Fibroblast of mammary gland (primary cell): ENCODE results near the gene MIDN.

Source experiments
- DNase-seq: peaks from one replicate; pipeline ENCODE4 v3.0.0-alpha.2; 2010; ENCODE audit warnings: low read depth
- H3K4me3 ChIP-seq: 2 replicates; pipeline ENCODE4 v1.5.1; 2011; ENCODE audit warnings: low read depth, mild to moderate bottlenecking, low read length, moderate library complexity; ENCODE audit not compliant: control insufficient read depth
- TF ChIP-seq, protein P1 (sequence below): conservative IDR thresholded peaks from 2 replicates; pipeline ENCODE4 v1.5.1; 2011; ENCODE audit warnings: low read depth, low read length, inconsistent platforms; ENCODE audit not compliant: control insufficient read depth, insufficient read depth

MIDN gene

DNA sequence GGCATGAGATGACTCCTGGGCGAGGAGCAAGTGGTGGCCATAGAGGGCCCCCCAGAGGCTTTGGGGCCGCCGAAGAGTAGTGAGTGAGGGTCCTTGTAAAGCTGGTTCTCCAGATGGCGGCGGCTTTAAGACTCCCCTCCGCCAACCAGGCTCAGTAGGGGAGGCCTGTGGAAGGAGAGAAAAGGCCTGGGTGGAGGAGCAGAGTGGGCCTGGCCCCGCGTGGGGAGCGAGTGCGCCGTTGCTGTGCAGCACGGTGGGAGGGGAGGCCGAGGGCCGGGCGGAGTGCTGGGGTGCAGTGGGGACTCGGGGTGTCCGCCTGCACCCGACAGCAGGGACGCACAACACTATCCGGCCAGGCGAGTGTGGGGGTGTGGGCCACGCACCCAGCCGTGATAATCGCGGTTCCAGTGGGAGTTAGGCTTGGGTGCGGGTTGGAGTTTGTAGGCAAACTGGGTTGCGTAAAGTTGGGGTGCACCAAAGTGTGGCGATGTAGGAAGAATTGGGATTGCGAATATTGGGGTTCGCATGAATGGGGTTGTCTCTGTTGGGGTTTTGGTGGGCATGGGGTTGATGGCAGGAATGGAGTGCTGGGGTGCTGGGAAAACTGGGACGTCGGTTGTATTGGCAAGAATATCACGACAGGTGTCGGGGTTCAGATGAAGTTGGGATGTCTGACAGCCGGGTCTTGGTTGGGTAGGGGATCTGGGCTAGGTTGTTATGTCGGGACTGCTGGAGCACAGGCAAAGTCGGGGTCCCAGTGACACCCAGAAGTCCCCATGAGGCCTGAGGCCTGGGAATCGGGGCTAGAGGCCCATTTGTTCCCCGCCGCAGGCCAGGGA is 20.1 kb downstream of the MIDN start:
- TF ChIP-seq, protein P1, sequence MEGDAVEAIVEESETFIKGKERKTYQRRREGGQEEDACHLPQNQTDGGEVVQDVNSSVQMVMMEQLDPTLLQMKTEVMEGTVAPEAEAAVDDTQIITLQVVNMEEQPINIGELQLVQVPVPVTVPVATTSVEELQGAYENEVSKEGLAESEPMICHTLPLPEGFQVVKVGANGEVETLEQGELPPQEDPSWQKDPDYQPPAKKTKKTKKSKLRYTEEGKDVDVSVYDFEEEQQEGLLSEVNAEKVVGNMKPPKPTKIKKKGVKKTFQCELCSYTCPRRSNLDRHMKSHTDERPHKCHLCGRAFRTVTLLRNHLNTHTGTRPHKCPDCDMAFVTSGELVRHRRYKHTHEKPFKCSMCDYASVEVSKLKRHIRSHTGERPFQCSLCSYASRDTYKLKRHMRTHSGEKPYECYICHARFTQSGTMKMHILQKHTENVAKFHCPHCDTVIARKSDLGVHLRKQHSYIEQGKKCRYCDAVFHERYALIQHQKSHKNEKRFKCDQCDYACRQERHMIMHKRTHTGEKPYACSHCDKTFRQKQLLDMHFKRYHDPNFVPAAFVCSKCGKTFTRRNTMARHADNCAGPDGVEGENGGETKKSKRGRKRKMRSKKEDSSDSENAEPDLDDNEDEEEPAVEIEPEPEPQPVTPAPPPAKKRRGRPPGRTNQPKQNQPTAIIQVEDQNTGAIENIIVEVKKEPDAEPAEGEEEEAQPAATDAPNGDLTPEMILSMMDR = no peak
- no peak overlapping the region for H3K4me3 ChIP-seq
- DNase-seq = no peak

DNA sequence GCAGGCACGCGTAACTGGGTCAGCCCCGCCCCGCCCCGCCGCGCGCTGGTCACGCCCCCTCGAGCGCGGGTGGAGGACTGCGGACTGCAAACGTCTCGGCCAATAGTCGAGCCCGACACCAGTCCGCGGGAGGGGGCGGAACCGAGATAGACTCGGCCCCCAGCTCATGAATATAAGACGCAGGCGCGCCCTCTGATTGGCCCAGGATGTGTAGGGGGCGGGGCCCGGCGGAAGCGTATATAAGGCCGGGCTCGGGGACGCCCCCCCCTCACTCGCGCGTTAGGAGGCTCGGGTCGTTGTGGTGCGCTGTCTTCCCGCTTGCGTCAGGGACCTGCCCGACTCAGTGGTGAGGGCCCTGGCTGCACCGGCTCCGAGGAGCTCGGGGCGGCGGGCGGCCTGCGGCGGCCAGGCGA is 20.7 kb downstream of the MIDN start, which contains the start of gene CIRBP:
CIRBP (plus strand) TSS at position 268 of the 413 bp plus-strand sequence. CDS start 1,602 bp downstream, outside the sequence.
- H3K4me3 ChIP-seq = peak within 1 kb of the TSS; percentile 71
- peak; percentile 98 for DNase-seq
- TF ChIP-seq, protein P1 = no peak

DNA sequence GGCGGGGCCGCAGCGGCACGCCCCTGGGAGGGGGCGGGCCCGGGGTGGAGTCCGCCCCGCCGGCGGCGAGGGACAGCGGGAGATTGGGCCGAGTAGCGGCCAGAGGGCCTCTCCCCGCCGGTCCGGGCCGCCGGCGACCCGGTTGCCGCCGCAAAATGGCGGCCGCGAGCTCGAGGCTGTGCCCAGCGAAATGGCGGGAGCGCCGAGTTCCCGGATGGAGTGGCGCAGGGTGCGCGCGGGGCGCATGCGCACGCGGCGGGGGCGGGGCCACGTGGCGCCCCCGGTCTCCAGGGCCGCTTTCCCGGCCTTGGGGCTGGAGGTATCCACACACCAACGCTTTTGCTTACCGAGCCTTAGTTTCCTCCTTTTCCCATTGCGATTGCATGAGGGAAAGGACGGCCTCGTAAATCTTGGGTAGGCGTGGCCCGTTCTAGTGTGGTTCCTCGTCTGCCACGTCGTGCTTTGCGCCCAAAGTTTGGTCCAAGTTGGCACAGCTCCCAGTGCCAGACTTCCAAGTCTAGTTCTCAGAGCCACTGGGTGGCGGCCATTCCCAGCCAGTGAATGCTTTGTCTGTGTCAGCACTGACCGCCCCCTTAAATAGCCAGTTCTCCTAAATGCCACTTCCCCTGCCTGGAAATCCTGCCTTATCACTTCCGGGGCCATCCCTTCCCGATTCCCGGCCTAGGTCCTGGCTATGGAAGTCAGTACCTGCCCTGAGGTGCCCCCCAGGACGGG is 21.3 kb downstream of the MIDN start:
- TF ChIP-seq, protein P1 = no peak
- DNase-seq = peak; percentile 95

DNA sequence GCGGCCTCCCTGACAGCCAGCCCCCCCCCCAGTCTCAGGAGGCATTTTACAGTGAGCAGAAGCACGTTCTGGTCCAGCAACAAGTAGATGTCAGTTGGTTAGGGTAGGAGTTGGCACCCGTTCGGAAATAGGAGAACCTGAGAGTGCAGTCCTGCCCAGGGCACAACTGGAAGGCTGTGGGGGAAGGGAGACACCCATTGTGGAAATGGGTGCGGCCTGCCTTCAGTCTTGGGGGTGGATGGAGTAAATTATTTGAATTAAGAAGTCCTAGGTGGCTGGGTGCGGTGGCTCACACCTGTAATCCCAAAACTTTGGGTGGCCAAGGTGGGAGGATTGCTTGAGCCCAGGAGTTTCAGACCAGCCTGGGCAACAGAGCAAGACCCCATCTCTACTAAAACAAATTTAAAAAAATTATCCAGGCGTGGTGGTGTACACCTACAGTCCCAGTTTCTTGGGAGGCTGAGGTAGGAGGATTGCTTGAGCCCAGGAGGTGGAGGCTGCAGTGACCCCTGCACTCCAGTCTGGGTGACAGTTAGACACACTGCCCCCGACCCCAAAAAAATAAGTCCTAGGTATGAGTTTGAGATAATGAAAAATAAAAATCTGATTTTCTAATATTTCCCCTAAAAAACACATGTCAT is 21.9 kb downstream of the MIDN start:
- no peak for DNase-seq
- TF ChIP-seq, protein P1 = no peak
- peak overlapping the region; percentile 71 for H3K4me3 ChIP-seq

More for the DNA sequence above, 21.3 kb downstream of the MIDN start:
- H3K4me3 ChIP-seq = peak overlapping the region; percentile 71

DNA sequence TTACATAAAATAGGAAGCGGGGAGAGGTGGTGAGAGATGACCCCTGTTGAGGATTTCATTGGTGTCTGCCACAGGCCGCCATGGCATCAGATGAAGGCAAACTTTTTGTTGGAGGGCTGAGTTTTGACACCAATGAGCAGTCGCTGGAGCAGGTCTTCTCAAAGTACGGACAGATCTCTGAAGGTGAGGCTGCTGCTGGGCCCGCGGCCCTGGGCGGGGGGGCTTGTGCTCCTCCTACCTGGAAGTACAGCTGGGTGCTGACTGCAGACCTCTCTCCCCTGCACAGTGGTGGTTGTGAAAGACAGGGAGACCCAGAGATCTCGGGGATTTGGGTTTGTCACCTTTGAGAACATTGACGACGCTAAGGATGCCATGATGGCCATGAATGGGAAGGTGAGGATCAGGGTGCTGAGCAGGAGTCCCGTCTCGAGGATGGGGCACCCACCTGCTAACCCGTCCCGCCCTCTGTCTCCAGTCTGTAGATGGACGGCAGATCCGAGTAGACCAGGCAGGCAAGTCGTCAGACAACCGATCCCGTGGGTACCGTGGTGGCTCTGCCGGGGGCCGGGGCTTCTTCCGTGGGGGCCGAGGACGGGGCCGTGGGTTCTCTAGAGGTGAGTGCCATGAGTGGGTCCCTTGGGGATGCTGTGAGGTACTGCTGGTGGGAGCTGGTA is 22.6 kb downstream of the MIDN start:
- TF ChIP-seq, protein P1 = no peak
- no peak for DNase-seq
- peak overlapping the region; percentile 71 for H3K4me3 ChIP-seq
